Sigmoid colon (tissue), 4 donors: ENCODE results near the gene REG3A.

ENCODE experiments used
- CTCF ChIP-seq, 4 experiments: fragments of 450-650 bp in 3 of 4; fragments of 200-600 bp in 1 of 4; IDR thresholded peaks; one replicate each; pipeline ENCODE4 v1.5.1; 2016 to 2019; ENCODE audit warnings: antibody characterized with exemption in 4 of 4, mild to moderate bottlenecking in 3 of 4, moderate library complexity in 2 of 4
- POLR2A ChIP-seq, 2 donors: fragments of 450-650 bp; IDR thresholded peaks; one replicate each; pipeline ENCODE4 v1.6.1; 2016; ENCODE audit warnings: antibody characterized with exemption in 2 of 2, mild to moderate bottlenecking in 2 of 2, moderate library complexity in 2 of 2
- POLR2AphosphoS5 ChIP-seq, 4 donors: sonication (generic); formaldehyde crosslinking; IDR thresholded peaks; one replicate each; pipeline ENCODE4 v1.6.1; 2017; ENCODE audit warnings: antibody characterized with exemption in 4 of 4

- TF ChIP-seq CTCF (IDR thresholded peaks at IDR 0.05) (no peak), POLR2AphosphoS5 (IDR thresholded peaks at IDR 0.05) (no peak), POLR2A (IDR thresholded peaks at IDR 0.05) (no peak)
These were observed 2.6 kb upstream of the REG3A start for GRCh38 chr2:79162132-79162531.
